ENCODE data around the gene APBB2.

GRCh38 chr4:40963897-40964478, 250.4 kb downstream of the APBB2 start:
- no peak for TF ChIP-seq CTCF (IDR thresholded peaks at IDR 0.05)
- TF ChIP-seq POLR2AphosphoS5 (IDR thresholded peaks at IDR 0.05), result no peak
- no peak for TF ChIP-seq POLR2A (IDR thresholded peaks at IDR 0.05)

All from gastroesophageal sphincter (tissue), 3 donors.